HCEC 1CT (cell line): ENCODE data around the gene F5.
"Not testable (repeated sequence)": the region's sequence is repeated elsewhere in the genome, so short reads cannot be mapped to it uniquely, and the experiment has no call there.

ENCODE experiments used
- DNase-seq: peaks from one replicate; pipeline ENCODE4 v3.0.0-alpha.2; 2017

The F5 gene

GRCh38 chr1:169538998-169539871 is 47.0 kb downstream of the F5 start:
- DNase-seq = peak; percentile 90

DNA sequence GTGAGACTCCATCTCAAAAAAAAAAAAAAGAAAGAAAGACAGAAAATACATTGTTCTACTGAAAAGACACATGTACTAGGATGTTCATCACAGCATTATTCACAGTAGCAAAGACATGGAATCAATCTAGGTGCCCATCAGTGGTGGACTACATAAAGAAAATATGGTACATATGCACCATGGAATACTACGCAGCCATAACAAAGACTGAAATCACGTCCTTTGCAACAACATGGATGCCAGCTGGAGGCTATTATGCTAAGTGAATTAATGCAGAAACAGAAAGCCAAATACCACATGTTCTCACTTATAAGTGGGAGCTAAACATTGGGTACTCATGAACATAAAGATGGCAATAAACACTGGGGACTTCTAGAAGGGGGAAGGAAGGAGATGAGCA is 51.6 kb downstream of the F5 start:
- DNase-seq = no peak

- not testable (repeated sequence) for DNase-seq
Measured at GRCh38 chr1:169533528-169534190, 52.6 kb downstream of the F5 start.

DNA sequence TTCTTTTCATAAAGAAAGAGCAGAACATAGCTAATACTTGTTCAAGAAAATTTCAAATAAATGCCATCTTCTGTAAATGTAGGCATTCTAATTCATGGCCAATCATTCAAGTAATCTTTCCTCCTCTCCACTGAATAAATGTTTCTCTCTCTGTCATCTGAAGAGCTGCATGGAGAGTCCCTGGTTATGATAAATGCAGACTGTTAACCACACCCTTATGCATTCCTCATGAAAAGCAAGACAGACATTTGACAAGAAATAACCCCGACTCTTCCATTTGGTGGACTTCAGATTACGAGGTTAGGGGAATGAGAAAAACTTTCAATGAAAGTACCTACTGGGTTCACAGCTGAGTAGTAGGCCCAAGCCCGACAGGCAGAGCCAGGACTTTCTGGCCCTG is 55.8 kb downstream of the F5 start:
- no peak for DNase-seq

- DNase-seq = no peak
Measured at GRCh38 chr1:169529068-169529642, 57.1 kb downstream of the F5 start.

DNA sequence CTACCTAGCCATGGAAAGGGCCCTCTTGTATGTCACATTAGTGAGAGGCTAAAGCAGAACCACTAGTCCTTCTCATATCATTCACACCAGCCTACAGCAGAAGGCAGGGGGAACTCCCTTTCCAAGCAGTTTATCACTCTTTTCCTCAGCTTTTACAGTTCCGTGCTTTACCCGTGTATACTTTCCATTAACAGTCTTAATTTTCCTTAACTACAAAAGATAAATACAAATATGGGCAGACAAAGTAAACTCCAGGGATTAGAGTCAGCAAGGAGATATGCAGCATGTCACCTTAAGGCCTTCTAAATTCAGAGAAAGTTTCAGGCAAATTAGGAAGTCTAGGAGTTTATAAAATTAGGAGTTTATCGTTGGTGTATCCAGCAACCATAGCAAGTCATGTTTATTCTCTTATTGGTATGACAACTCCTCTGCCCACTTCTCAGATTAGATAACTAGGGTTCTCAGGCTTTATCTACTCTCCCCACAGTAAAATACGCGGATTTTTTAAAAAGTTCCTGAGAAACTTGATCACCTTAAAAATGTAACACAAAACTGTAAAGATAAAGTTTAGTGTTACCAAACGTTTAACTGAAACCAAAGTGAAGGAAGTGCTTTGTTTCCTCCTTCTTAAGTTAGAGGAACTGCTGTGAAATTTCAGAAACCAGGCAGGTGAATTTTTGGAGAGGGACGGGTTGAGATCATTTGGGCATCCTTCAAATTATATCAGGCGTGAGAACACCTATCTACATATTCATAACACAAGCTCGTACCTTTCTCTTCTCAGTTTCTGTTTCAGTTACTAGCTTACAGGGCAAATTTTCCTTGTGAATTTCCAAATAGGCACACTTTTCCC is 57.8 kb downstream of the F5 start:
- no peak for DNase-seq

DNA sequence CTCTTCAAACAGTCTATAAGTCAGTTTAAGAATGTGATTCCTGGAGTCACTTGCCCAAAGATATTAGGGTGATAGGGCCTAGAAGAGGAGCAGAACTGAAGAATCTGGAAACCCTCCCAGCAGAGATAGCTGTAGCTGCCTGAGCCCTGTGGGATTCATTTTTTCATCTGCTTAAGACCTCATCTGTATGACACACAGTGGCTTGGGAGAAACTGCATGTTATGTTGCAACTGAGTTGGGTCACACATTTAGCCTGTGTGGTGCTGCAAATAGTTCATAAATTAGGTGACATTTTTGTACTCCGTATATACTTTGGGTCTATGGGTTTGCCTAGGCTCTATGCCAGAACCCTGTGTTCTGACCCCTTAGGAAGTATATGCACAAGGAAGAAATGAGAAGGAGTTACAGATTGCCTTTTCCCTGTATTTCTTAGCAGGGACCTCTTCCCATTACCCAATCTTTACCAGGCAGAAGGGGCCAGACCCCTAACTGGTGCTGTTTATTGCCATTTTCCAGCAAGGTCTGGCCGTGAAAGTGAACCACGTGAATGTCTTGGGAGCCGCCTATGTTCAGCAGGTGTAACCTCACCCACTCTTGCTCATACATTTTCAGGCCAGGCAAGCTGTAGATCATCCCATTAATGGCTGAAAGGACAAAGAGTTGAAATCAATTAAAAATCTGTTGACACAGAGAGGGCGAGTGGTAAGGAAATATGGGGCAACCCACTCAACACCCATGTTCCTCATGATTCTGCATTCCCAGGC is 58.6 kb downstream of the F5 start:
- no peak for DNase-seq

- no peak for DNase-seq
Measured at GRCh38 chr1:169527001-169527400, 59.3 kb downstream of the F5 start.

DNA sequence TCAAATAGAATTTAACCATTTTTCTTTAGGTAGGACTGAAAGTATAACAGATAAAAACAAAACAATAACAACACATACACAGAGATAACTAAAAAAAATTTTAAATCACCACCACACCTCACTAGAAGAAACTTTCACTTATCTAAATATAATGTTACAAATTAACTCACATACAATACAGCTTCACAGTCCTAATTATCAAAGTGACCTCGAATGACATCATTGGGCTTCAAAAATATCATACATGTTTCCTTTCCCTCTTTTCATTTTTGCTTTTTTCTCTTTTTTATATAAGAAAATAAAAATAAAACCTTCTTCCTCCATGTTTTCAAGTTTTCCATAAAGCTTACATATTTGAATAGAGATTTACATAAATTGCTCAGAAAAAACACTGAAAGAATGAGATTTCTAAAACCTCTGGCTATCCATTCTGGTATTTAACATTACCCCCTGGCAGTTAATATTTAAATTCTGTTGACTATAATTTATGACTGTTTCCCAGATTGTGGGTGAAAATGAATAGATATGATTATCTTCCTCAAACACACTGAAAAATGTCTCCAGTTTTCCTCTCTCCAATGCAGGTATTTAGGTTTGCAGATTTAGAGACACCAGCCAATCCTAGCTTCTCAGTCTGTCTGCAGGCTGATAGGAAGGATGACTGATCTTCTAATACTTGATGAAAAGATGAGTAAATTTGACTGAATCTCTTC is 60.0 kb downstream of the F5 start:
- no peak for DNase-seq

DNA sequence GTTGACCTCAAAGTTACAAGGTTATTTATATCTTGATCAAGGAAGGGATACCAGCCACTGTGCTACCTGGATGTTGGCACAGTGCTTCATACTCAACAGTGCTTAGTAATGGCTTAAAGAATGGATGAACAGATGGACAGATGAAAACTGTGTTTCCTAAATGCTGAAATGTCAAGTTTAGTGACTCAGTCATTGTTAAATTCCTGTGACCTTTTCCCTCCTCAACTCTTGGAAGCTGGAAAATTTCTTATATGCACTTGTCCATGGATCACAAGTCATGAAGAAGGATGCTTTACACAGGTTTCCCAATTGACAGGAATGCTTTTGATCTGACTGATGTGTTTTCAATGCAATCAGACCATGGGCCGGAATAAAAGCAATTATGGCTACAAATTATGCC is 60.9 kb downstream of the F5 start:
- no peak for DNase-seq

- DNase-seq = no peak
Measured at GRCh38 chr1:169523904-169524303, 62.4 kb downstream of the F5 start.

DNA sequence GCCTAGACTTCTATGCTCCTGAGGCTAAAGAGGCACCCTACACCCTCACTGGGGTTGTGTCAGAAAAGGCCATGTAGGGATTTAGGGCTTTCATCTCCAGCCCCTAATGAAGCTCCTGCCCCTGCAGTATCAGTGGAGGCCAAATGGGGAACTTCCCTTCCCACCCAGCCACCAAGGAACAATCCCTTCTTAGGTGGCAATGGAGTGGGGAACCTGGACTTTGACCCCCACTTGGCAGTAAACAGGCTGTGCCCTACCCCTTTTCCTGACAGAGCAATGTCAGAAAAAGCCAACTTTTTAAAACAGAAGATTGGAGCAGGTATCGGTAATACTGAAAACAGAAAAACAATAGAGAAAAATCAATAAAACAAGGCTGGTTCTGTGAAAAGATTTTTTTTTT is 65.1 kb downstream of the F5 start:
- DNase-seq = no peak

- no peak for DNase-seq
Measured at GRCh38 chr1:169517558-169518186, 68.6 kb downstream of the F5 start.

- DNase-seq = no peak
Measured at GRCh38 chr1:169515641-169516040, 70.6 kb downstream of the F5 start.

GRCh38 chr1:169514566-169515270 is 71.6 kb downstream of the F5 start:
- no peak for DNase-seq

DNA sequence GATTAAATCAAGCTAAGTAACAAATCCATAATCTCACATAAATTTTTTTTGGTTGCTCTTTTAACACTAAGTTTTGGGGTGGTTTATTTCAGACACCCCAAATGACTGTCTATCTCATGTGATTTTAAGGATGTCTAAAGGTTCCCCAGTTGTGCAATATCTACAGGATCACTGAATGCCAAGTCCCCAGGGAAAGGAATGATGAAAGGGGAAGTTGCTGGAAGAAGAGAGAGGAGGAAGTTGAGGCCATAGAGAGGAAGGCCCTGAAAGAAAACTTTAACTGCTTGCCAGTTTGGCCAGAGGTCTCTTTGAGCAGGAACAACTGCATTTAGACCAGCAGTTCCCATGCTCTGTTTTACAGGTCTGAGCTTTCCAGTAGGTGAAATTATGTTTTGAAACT is 73.1 kb downstream of the F5 start:
- DNase-seq = peak; percentile 31

DNA sequence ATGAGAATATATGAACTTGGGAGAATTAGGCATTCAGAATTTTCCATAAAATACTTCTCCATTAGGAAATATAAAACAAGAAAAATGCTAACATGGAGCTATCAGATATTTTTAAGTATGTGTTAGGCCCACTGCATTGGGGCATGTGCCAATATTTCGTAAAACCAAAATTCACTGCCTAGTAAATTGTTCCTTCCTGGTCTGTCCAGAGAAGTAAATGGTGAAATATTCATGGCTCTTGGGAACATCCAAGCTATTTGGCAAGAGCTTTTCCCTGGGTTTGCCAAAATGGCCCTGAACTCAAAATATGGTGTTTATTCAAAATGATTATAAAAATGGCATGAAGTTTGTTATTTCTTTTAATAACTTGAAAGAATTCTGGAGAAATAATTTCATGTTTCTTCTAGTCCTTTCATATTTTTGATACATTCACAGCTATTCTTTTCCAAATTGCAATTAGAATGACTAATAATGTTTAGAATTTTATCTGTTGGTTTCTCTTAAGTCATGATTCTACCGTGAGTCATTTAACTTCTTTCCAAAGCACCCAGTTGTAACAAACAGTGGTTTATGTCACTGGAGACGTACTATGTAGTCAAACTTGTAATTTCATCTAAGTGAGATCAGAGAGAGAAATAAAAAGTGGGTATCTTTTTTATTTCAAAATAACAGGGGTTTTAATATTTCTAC is 74.8 kb downstream of the F5 start:
- DNase-seq = peak; percentile 86

- DNase-seq = no peak
Measured at GRCh38 chr1:169510060-169510459, 76.2 kb downstream of the F5 start.

DNA sequence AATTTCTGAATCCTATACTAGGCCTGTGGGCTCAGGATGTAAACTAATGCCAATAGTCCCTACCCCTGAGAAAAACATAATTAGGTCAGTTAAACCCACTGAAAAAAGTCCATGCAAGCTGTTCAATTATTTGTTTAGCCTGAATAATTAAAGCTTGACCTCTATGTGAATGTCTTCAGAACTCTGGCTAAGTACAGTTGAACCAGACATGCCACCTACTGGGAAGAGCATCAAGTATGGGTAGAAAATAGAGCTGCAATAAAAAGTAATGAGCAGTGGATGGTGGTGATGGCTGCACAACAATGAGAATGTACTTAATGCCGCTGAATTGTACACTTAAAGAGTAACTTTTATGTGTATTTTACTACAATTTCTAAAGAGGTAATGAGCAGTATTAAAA is 76.9 kb downstream of the F5 start:
- DNase-seq = peak; percentile 35
